GM20431 (cell line): ENCODE measurements around the gene TCF3.
"Not testable (repeated sequence)": the region's sequence is repeated elsewhere in the genome, so short reads cannot be mapped to it uniquely, and the experiment has no call there.

Experiments
- in situ Hi-C: fragments of 300-500 bp; cut with MseI, MboI; formaldehyde crosslinking; loops from one replicate; pipeline ENCODE4 v1.15.0; 2020; ENCODE audit warnings: low sequenced_read_pairs; ENCODE audit not compliant: unreplicated experiment

Gene TCF3

GRCh38 chr19:1673645-1674292, 21.4 kb upstream of the TCF3 start:
- in situ Hi-C loops, result no loop called here

GRCh38 chr19:1672769-1673644, 20.6 kb upstream of the TCF3 start:
- in situ Hi-C loops, result no loop called here

DNA sequence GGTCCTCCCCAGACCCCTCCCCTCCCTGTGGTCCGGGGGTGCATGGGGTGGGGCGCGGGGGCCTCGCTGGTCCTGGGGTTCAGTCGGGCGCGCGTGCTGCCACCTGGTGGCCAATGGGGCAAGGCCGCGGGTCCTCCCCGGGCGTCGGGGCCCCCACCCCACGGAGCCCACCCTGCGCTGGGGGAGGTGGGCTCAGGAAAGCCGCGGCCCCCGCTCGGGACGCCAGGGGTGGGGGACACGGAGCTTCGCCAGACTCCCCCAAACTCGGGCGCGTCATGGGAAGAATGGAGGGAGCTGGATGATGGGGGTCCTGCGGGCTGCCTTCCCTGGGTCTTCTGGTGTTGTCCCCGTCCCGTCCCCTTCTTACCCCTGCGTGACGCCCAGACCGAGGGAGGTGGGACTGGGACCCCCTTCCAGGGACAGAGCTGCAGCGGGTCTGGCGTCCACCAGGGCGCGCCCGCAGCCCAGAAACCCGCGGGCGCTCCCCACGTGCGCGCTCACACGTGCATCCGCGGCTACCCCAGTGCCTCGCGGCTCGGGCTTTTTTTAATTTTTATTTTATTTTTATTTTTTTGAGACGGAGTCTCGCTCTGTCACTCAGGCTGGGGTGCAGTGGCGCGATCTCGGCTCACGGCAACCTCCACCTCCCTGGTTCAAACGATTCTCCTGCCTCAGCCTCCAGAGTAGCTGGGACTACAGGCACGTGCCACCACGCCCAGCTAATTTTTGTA, 19.8 kb upstream of the TCF3 start:
- in situ Hi-C loops, result no loop called here

GRCh38 chr19:1671716-1672037, 19.3 kb upstream of the TCF3 start:
- in situ Hi-C loops, result no loop called here

- in situ Hi-C loops, result not testable (repeated sequence)
Observed at GRCh38 chr19:1670747-1671146, 18.3 kb upstream of the TCF3 start.

DNA sequence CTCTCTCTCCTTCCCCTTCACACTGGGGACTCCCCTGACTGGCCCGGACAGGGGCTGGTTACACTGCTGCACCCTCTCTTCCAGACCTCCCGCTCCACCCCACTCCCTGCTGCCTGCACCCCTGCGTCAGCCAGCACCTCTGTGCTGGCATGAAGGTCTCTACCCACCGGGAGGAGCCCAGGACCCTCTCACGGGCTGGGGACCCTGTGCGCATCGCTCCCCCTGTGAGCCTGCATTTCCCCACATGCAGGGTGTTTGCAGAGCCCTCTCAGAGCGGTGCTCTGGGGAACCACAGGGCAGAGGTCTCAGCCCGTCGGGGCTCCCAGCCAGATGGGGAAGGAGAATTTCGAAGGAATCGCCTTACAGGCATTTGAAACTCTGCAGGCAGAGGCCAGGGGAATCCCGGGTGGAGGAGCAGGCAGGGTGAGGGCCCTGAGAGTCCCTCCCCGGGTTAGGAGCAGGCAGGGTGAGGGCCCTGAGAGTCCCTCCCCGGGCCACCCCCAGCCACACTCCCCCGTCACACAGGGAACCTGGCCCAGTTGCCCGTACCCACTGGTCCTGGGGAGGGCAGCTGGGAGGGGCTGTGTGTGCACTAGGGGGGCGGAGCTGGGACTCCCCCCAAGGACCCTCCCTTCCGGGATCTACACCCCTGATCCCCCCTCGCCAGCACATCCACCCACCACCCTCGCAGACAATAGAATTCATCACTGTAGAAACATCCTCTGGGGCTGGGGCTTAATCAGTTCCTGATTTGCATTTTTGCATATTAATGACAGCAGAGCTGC, 16.3 kb upstream of the TCF3 start:
- in situ Hi-C loops, result no loop called here

DNA sequence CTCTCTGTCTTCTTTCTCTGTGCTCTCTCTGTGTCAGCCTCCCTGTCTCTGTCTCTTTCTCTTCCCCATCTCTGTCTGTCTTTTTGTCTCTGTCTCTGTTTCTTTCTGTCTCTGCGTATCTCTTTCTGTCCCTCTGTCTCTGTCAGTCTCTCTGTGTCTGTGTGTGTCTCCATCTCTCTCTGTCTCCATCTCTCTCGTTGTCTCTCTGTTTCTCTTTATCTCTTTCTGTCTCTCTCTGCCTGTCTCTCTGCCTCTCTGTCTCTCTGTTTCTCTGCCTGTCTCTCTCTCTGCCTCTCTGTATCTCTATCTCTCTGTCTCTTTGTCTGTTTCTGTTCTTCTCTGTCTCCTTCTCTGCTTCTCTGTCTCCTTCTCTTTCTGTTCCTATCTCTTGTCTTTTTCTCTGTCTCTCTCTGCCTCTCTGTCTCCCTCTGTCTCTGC, 15.7 kb upstream of the TCF3 start:
- in situ Hi-C loops, result no loop called here

GRCh38 chr19:1665565-1666047, 13.2 kb upstream of the TCF3 start:
- in situ Hi-C loops, result no loop called here

DNA sequence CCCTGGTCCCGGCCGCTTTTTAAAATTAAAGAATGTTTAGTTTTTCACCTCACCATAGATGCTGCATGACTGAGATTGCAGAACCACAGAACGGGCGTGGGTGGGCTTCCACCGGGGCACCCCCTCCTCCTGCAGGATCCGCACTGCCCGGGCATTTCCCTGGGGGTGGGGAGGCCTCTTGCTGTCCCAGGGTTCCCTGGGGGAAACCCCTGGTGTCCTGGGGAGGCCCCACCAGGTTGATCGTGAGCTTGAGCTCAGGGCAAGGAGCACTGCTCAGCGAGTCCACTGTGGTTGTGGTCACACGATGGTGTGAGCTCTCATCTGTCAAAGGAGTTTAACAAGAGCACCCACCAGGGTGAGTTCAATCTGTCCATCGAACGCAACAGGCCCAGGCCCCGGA, 11.4 kb upstream of the TCF3 start:
- in situ Hi-C loops, result no loop called here

DNA sequence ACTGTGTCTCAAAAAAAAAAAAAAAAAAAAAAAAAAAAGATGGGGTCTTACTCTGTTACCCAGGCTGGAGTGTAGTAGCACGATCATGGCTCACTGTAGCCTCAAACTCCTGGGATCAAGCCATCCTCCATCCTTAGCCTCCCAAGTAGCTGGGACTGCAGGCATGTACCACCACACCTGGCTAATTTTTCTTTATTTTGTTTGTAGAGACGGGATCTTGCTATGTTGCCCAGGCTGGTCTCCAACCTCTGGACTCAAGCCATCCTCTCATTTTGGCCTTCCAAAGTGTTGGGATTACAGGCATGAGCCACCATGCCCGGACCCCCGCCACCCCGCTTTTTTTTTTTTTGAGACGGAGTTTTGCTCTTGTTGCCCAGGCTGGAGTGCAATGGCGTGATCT, 10.8 kb upstream of the TCF3 start:
- in situ Hi-C loops, result not testable (repeated sequence)

DNA sequence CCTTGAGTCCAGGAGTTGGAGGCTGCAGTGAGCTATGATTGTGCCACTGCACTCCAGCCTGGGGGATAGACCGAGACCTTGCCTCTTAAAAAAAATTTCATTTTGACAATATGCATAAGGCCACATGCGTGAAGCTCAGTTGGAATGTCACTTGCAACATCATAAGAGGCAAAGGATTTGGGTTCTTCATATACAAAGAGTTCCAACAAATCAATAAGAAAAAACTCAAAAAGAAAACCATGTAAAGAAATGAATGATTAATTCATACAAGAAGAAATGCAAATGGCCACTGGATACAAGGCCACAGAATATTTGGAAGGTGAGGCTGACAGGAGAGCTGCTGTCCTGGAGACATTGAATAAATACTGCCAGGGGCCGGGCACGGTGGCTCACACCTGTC, 9.6 kb upstream of the TCF3 start:
- in situ Hi-C loops, result no loop called here

DNA sequence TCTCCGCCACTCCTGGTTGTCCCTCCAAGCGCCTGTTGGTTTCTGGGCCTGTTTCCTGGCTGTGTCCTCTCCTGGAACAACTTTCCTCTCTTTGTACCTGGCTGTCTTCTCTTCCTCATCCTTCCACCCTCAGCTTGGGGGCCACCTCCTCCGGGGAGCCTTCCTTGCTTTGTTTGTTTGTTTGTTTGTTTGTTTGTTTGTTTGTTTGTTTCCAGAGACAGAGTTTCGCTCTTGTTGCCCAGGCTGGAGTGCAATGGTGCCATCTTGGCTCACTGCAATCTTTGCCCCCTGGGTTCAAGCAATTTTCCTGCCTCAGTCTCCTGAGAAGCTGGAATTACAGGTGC, 6.6 kb upstream of the TCF3 start:
- in situ Hi-C loops, result no loop called here

GRCh38 chr19:1658150-1659083, 6.0 kb upstream of the TCF3 start:
- in situ Hi-C loops, result no loop called here

GRCh38 chr19:1657746-1658145, 5.3 kb upstream of the TCF3 start:
- in situ Hi-C loops, result no loop called here

- in situ Hi-C loops, result no loop called here
Observed at GRCh38 chr19:1656988-1657536, 4.6 kb upstream of the TCF3 start.

DNA sequence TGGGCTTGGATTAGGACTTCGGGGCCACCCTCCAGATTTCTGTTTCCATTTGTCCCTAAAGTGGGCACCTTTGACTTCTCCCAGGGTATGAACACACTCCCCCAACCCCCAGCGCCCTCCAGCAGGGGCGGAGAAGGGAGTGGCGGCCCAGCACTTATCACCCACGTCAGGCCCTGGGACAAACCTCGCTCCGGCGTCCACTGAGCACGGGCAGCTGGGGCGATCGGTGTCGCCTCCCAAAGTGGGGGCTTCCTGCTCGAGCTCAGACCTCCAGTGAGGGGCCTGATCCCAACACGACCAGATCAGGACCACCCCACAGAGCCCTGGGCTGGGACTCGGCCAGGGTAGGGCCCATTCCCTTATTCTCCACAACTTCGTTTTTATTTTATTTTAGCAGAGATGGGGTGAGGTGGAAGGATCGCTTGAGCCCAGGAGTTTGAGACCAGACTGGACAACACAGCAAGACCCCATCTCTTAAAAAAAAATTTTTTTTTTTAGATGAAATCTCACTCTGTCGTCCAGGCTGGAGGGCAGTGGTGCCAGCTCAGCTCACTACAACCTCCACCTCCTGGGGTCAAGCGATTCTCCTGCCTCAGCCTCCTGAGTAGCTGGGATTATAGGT, 3.7 kb upstream of the TCF3 start:
- in situ Hi-C loops, result no loop called here

GRCh38 chr19:1655131-1655981, 2.9 kb upstream of the TCF3 start:
- in situ Hi-C loops, result no loop called here
